NCI-H446 treated with DMSO at 0.1 percent for 48 hours (cell line): ENCODE data around the gene MSL2.
"Not testable (repeated sequence)": the region's sequence is repeated elsewhere in the genome, so short reads cannot be mapped to it uniquely, and the experiment has no call there.

Experiments used
- DNase-seq: peaks from one replicate; lab custom pipeline; 2025; lab: John Stamatoyannopoulos, UW

The MSL2 gene

DNA sequence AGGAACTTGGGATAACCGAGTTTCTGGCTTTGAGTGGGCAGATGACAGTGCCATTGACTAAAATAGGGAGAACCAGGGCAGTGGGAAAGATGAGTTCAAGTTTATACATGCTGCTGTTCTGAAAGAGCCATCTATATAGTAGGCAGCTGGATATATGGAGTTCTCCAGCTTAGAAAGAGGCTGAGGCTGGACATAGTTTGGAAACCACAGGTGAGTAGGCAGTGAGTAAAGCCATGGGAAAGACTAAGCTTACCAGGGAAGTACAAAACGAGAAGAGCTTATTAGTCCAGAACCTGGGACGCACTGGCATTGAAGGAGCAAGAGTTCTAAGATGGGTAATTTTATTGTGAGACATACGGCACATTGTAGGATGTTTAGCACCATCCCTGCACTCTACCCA is 54.2 kb downstream of the MSL2 start:
- DNase-seq: no peak

DNA sequence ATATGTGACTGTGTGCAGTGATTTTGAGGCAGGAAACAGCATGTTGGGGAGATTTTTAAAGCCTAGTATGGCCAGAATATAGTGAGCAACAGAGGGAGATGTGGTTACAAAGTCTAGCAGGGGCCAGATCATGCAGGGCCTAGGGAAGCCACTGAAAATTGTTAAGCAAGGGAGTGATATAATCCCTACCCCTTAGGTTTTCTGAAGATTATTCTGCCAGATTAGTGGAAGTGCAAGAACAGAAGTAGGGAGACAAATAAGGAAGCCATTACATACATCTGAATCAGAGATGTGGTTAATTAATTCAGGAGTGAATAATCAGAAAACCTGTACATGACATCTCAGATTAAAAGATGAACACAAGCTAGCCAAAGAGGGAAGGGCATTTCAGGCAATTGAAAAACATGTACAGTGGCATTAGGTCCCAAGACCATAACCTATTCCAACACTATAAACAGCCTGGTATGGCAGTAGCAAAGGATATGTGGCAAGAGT is 54.8 kb downstream of the MSL2 start:
- no peak for DNase-seq

DNA sequence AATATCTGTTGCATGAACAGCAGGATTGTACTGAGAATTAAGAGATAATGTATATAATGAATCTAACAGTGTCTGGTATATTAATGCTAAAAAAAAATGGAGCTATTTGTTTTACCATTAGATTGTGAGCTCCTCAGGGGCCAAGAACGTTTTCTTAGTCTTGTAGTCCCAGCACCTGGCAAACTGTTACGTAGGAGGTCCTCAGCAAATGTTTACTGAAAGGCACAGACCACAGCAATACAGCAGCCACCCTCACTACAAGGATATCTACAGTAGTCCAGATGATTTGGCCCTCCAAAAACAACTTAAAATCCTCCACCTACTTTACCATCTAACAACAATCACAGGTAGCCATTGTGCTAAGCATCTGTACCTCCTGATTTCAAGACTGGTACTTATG is 59.7 kb downstream of the MSL2 start:
- DNase-seq: no peak

DNA sequence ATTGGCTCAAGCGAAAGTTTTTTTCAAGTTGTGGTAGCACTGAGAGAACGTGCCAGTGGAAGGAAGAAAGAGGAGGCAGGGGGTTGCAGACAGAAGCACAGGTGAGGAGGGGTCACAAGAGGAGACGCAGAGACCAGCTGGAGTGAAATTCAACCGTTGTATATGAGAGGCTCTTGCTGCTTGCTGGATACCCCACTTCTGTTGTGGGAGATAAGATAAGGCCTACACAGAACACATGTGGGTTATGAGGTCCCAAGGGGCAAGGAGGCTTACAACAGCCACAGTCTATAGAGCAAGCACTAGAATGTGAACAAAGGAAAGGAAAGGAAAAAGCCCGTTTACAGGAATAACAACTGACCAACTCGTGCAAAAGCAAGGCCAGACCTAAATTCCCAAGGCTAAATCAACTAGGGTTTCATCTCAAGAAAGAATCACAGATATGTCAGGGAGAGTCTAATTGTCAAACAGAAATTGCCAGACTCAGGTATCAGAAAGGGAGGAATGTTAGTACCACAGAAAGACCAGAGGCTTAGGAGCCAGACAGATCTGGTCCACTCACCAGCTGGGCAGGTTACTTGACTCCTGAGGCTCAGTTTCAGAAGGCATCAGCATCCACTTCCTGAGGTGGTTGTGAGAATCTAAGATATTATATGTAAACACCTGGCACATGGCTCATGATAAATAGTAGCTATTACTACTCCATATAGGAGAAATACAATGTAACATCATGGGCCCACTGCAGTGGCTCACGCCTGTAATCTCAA is 60.9 kb downstream of the MSL2 start:
- DNase-seq: no peak

DNA sequence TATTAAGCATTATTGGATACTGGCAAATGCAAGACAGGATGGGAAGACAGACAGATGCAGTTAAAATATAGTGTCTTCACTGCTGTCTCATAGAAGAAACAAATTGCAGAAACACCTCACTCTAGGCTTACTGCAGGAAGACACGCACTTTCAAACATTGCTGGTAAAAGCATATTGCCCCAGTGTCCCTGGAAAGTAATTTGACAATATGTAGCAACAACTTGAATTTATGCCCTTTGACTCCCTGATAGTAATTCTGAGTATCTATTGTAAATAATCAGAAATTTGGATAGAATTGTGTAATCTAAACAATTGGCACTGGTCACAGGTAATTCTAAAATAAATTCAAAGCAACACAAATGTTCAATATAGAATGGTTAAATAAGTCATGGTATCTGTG is 62.0 kb downstream of the MSL2 start:
- DNase-seq: no peak

DNA sequence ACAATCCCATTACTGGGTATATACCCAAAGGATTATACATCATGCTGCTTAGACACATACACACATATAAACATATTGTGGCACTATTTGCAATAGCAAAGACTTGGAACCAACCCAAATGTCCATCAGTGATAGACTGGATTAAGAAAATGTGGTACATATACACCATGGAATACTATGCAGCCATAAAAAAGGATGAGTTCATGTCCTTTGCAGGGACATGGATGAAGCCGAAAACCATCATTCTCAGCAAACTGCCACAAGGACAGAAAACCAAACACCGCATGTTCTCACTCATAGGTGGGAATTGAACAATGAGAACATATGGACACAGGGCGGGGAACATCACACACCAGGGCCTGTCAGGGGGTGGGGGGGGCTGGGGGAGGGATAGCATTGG is 64.5 kb downstream of the MSL2 start:
- DNase-seq: not testable (repeated sequence)

DNA sequence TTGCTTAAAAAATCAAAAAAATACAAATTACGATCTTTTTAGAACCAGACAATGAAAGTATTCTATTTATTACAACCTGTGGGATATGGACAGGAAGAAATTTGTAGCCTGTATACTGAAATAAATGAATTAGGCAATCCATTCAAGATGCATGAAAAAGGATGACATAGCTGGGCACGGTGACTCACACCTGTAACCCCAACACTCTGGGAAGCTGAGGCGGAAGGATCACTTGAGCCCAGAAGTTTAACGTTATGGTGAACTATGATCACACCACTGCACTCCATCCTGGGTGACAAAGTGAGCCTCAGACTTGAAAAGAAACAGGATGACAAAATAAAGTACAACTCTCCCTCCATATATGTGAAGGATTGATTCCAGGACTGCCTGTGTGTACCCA is 74.1 kb downstream of the MSL2 start:
- no peak for DNase-seq

DNA sequence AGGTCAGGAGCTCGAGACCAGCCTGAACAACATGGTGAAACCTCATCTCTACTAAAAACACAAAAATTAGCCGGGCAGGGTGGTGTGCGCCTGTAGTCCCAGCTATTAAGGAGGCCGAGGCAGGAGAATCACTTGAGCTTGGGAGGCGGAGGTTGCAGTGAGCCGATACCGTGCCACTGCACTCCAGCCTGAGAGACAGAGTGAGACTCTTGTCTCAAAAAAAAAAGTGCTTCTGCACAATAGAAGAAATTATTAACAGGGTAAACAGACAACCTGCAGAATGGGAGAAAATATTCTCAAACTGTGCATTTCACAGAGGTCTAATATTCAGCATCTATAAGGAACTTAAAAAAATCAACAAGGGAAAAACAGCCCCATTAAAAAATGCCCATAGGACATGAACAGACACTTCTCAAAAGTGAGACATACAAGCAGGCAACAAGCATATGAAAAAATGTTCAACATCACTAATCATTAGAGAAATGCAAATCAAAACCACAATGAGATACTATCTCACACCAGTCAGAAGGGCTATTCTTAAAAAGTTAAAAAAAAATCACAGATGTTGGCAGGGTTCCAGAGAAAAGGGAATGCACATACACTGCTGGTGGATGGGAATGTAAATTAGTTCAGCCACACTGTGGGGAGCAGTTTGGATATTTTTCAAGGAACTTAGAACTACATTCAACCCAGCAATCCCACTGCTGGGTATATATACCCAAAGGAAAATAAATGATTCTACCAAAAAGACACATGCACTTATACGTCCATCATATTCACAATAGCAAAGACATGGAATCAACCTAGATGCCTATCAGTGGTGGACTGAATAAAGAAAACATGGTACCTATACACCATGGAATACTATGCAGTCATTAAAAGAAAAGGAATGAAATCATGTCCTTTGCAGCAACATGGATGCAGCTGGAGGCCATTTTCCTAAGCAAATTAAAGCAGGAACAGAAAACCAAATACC is 75.5 kb downstream of the MSL2 start:
- no peak for DNase-seq

DNA sequence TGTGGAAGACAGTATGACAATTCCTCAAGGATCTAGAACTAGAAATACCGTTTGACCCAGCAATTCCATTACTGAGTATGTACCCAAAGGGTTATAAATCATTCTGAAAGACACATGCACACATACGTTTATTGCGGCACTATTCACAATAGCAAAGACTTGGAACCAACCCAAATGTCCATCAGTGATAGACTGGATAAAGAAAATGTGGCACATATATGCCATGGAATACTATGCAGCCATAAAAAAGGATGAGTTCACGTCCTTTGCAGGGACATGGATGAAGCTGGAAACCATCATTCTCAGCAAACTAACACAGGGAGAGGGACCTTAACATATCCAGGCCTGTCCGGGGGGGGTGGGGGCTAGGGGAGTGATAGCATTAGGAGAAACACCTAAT is 76.4 kb downstream of the MSL2 start:
- DNase-seq: not testable (repeated sequence)

DNA sequence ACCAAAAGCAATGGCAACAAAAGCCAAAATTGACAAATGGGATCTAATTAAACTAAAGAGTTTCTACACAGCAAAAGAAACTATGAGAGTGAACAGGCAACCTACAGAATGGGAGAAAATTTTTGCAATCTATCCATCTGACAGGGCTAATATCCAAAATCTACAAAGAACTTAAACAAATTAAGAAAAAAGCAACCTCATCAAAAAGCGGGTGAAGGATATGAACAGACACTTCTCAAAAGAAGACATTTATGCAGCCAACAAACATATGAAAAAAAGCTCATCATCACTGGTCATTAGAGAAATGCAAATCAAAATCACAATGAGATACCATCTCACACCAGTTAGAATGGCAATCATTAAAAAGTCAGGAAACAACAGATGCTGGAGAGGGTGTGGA is 76.8 kb downstream of the MSL2 start:
- not testable (repeated sequence) for DNase-seq

DNA sequence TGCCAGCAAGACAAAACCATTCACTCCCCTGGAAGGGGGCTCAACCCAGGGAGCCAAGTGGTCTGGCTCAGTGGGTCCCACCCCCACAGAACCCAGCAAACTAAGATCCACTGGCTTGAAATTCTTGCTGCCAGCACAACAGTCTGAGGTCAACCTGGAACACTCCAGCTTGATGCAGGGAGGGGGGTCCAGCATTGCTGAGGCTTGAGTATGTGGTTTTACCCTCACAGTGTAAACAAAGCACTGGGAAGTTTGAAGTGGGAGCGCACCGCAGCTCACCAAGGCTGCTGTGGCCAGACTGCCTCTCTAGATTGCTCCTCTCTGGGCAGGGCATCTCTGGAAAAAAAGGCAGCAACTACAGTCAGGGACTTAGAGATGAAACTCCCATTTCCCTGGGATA is 81.7 kb downstream of the MSL2 start:
- no peak for DNase-seq

DNA sequence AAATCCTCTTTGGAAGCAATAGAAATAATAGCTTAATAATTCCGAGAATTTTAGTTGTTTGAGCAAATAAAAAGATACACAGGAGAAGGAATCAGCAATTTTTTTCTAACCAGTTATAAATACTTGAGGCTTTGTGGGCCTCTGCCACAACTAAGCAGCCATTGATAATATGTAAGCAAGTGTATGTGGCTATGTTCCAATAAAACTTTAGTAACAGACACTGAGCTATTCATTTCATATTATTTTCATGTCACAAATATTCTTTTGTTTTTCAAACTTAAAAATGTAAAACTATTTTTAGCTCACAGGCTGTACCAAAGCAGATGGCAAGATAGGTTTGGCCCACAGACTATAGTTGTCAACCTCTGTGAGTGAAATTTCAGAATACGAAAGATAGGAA is 85.7 kb downstream of the MSL2 start:
- no peak for DNase-seq

DNA sequence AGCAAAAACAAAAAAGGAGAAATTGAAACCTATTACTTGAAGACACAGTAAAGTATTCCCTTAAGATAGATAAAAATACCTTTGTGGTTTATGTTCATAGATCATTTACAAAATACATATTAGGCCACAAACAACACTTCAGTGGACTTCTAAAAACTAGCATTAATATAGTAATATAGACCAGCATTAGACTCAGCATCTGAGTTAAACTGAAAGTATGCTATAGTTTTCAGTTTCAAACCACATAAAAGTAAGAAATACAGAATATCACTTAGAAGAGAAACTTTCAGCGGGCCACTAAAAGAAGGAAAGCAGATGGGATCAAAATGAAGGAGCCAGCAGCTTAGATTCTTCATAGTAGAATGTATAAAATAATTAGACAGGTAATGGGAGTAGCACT is 86.6 kb downstream of the MSL2 start:
- no peak for DNase-seq

DNA sequence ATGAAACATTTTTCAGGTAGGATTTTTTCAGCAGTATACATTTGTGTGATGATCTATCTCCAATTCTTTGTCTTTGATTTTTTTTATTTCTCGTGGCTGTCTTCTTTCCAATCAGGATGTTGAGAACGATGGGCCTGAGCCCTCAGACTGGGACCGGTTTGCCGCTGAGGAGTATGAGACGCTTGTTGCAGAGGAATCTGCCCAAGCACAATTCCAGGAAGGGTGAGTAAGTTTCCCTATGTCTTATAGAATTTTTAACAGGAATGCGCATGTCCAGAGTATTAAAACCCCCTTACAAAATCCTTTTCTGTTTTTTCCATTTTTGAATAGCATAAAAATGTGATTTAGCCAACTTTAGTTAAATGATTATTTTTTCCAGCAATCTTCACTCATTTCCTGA is 90.0 kb downstream of the MSL2 start:
- DNase-seq: no peak

DNA sequence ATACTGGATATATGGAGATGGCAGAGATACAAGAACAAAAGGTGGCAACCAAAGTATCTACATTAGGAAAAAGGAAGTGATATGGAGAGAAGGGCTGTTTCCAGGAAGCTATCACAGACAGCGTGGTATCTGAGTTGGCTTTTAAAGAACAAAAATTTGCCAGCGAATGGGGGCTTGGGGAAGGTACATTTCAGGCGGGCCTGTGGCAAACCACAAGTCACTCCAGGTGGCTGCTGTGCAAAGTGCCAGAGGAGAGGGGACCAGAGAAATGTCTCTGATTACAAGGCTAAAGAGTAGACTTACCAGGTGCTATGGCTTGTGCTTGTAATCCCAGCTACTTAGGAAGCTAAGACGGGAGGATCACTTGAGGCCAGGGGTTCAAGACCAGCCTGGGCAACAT is 91.1 kb downstream of the MSL2 start:
- no peak for DNase-seq
